SK-N-SH treated with all-trans-retinoic acid at 6 μM for 48 hours (cell line): ENCODE data around the gene CGNL1.

Source experiments
- ATAC-seq: fragments of 200-7000 bp; cut with Tn5 transposase; 3 replicates; pipeline ENCODE4 v1.9.1; 2020; ENCODE audit warnings: mild to moderate bottlenecking, moderate library complexity
- ARNTL ChIP-seq: fragments of 450-650 bp; formaldehyde crosslinking; IDR thresholded peaks from 2 replicates; pipeline ENCODE4 v1.5.0; 2020; ENCODE audit warnings: low read depth, mild to moderate bottlenecking, moderate library complexity, borderline replicate concordance
- BACH2 ChIP-seq: fragments of 250-450 bp; sonication (Bioruptor Pico); IDR thresholded peaks from 2 replicates; pipeline ENCODE4 v1.9.0; 2021; ENCODE audit warnings: mild to moderate bottlenecking, borderline replicate concordance
- CREB5 ChIP-seq: fragments of 250-450 bp; sonication (Bioruptor Pico); IDR thresholded peaks from 2 replicates; pipeline ENCODE4 v1.5.1; 2020; ENCODE audit warnings: low read depth, mild to moderate bottlenecking, moderate library complexity
- CSDC2 ChIP-seq: fragments of 250-450 bp; sonication (Bioruptor Pico); IDR thresholded peaks from 2 replicates; pipeline ENCODE4 v1.5.0; 2020; ENCODE audit warnings: mild to moderate bottlenecking, moderate library complexity
- GLIS3 ChIP-seq: fragments of 250-450 bp; sonication (Bioruptor Pico); IDR thresholded peaks from 2 replicates; pipeline ENCODE4 v1.5.0; 2020; ENCODE audit warnings: mild to moderate bottlenecking, moderate library complexity
- OSR1 ChIP-seq: fragments of 250-450 bp; sonication (Bioruptor Pico); IDR thresholded peaks from 2 replicates; pipeline ENCODE4 v1.8.0; 2022; ENCODE audit warnings: moderate library complexity, mild to moderate bottlenecking, inconsistent platforms
- PATZ1 ChIP-seq: fragments of 250-450 bp; sonication (Bioruptor Pico); IDR thresholded peaks from 2 replicates; pipeline ENCODE4 v1.8.0; 2020; ENCODE audit warnings: mild to moderate bottlenecking, moderate library complexity, borderline replicate concordance
- RARB ChIP-seq: fragments of 250-450 bp; sonication (Bioruptor Pico); IDR thresholded peaks from 2 replicates; pipeline ENCODE4 v1.8.0; 2021; ENCODE audit warnings: mild to moderate bottlenecking, moderate library complexity
- SNAI2 ChIP-seq: fragments of 250-450 bp; sonication (Bioruptor Pico); IDR thresholded peaks from 2 replicates; pipeline ENCODE4 v1.5.0; 2020; ENCODE audit warnings: mild to moderate bottlenecking, moderate library complexity
- TCF4 ChIP-seq: fragments of 250-450 bp; sonication (Bioruptor Pico); IDR thresholded peaks from 2 replicates; pipeline ENCODE4 v1.8.0; 2021; ENCODE audit warnings: mild to moderate bottlenecking, moderate library complexity, borderline replicate concordance
- TOX ChIP-seq: fragments of 250-450 bp; sonication (Bioruptor Pico); IDR thresholded peaks from 2 replicates; pipeline ENCODE4 v1.8.0; 2021; ENCODE audit warnings: mild to moderate bottlenecking, moderate library complexity, borderline replicate concordance
- TSHZ2 ChIP-seq: fragments of 250-450 bp; sonication (Bioruptor Pico); IDR thresholded peaks from 2 replicates; pipeline ENCODE4 v1.5.0; 2020; ENCODE audit warnings: mild to moderate bottlenecking, moderate library complexity
- ZC3H10 ChIP-seq: fragments of 250-450 bp; sonication (Bioruptor Pico); IDR thresholded peaks from 2 replicates; pipeline ENCODE4 v1.5.1; 2021; ENCODE audit warnings: mild to moderate bottlenecking, moderate library complexity
- ZFP3 ChIP-seq: fragments of 250-450 bp; sonication (Bioruptor Pico); IDR thresholded peaks from 2 replicates; pipeline ENCODE4 v1.5.0; 2020; ENCODE audit warnings: mild to moderate bottlenecking, moderate library complexity
- ZFP30 ChIP-seq: fragments of 450-650 bp; formaldehyde crosslinking; IDR thresholded peaks from 2 replicates; pipeline ENCODE4 v1.5.0; 2022; ENCODE audit warnings: mild to moderate bottlenecking, moderate library complexity
- ZNF565 ChIP-seq: fragments of 450-650 bp; formaldehyde crosslinking; conservative IDR thresholded peaks from 2 replicates; pipeline ENCODE4 v1.5.0; 2020; ENCODE audit warnings: low read depth, mild to moderate bottlenecking, moderate library complexity
- ZNF70 ChIP-seq: fragments of 450-650 bp; formaldehyde crosslinking; IDR thresholded peaks from 2 replicates; pipeline ENCODE4 v1.5.0; 2020; ENCODE audit warnings: mild to moderate bottlenecking, moderate library complexity
- ZNF8 ChIP-seq: fragments of 450-650 bp; formaldehyde crosslinking; IDR thresholded peaks from 2 replicates; pipeline ENCODE4 v1.5.0; 2020; ENCODE audit warnings: mild to moderate bottlenecking, moderate library complexity
- TF ChIP-seq, protein P1 (sequence below): fragments of 250-450 bp; sonication (Bioruptor Pico); IDR thresholded peaks from 2 replicates; pipeline ENCODE4 v1.8.0; 2021; ENCODE audit warnings: low read depth, mild to moderate bottlenecking, moderate library complexity, borderline replicate concordance
- TF ChIP-seq, protein P2 (sequence below): fragments of 250-450 bp; sonication (Bioruptor Pico); IDR thresholded peaks from 2 replicates; pipeline ENCODE4 v1.5.1; 2021; ENCODE audit warnings: mild to moderate bottlenecking, moderate library complexity

The CGNL1 gene

DNA sequence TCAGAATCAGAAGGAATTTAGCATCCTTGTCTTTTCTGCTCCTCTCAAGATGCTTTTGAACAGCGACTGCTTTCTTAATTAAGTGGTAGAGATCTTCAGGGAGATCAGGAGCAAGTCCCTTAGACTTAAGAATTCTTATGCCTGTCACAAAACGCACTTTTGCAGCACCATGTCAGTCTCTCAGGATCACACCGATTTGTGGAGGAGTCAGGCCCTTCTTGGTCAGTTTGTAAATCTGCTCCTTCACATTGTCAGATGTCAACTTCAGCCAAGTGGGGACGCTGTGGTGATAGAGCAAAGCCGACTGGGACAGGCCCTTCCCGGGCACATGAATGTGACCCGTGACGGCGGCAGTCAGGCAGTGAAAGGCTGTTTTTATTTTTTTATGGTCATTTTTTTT lies 179.7 kb downstream of the CGNL1 start:
- TF ChIP-seq ZNF70 (CRISPR knock-in tag) (no peak), RARB (CRISPR knock-in tag) (no peak), ZFP3 (no peak), CREB5 (CRISPR knock-in tag) (no peak), ZC3H10 (no peak), SNAI2 (no peak), TCF4 (CRISPR knock-in tag) (no peak), CSDC2 (no peak), ZNF565 (CRISPR knock-in tag) (no peak), TSHZ2 (CRISPR knock-in tag) (no peak)
- TF ChIP-seq, protein P1, sequence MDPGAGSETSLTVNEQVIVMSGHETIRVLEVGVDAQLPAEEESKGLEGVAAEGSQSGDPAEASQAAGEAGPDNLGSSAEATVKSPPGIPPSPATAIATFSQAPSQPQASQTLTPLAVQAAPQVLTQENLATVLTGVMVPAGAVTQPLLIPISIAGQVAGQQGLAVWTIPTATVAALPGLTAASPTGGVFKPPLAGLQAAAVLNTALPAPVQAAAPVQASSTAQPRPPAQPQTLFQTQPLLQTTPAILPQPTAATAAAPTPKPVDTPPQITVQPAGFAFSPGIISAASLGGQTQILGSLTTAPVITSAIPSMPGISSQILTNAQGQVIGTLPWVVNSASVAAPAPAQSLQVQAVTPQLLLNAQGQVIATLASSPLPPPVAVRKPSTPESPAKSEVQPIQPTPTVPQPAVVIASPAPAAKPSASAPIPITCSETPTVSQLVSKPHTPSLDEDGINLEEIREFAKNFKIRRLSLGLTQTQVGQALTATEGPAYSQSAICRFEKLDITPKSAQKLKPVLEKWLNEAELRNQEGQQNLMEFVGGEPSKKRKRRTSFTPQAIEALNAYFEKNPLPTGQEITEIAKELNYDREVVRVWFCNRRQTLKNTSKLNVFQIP, result no peak
- TF ChIP-seq, protein P2, sequence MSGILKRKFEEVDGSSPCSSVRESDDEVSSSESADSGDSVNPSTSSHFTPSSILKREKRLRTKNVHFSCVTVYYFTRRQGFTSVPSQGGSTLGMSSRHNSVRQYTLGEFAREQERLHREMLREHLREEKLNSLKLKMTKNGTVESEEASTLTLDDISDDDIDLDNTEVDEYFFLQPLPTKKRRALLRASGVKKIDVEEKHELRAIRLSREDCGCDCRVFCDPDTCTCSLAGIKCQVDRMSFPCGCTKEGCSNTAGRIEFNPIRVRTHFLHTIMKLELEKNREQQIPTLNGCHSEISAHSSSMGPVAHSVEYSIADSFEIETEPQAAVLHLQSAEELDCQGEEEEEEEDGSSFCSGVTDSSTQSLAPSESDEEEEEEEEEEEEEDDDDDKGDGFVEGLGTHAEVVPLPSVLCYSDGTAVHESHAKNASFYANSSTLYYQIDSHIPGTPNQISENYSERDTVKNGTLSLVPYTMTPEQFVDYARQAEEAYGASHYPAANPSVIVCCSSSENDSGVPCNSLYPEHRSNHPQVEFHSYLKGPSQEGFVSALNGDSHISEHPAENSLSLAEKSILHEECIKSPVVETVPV (CRISPR knock-in tag), result no peak
- ATAC-seq, result no peak

DNA sequence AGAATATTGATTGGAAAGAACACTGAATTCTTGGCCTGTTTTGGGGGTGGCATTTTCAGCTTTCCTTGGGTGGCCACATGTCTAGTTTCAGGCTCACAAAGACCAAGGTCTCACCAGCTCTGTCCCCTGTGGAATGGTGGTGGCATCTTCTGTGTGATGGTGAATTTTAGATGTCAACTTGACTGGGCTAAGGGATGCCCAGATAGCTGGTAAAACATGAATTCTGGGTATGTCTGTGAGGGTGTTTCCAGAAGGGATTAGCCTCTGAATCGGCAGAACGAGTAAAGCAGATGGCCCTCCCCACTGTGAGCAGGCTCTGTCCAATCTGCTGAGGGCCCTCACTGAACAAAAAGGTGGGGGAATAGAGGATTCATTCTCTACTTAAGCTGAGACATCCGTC lies 181.0 kb downstream of the CGNL1 start:
- no peak for TF ChIP-seq CREB5 (CRISPR knock-in tag)
- no peak for TF ChIP-seq BACH2
- TF ChIP-seq OSR1 (CRISPR knock-in tag), result no peak
- no peak for TF ChIP-seq TOX (CRISPR knock-in tag)
- TF ChIP-seq ZFP30 (CRISPR knock-in tag), result no peak
- TF ChIP-seq CSDC2, result no peak
- no peak for TF ChIP-seq SNAI2
- no peak for TF ChIP-seq ARNTL (CRISPR knock-in tag)
- TF ChIP-seq, all 23 proteins: peak for 0
- ATAC-seq, result no peak

- ATAC-seq, result no peak
- TF ChIP-seq ZNF8 (no peak), CSDC2 (no peak), CREB5 (CRISPR knock-in tag) (no peak), PATZ1 (no peak), GLIS3 (CRISPR knock-in tag) (no peak), TOX (CRISPR knock-in tag) (no peak), ZNF565 (CRISPR knock-in tag) (no peak), ZC3H10 (no peak), ZFP30 (CRISPR knock-in tag) (no peak), BACH2 (no peak), ZNF70 (CRISPR knock-in tag) (no peak)
- TF ChIP-seq, protein P1, result no peak
- TF ChIP-seq, all 23 proteins: peak for 0
Observed at GRCh38 chr15:57557810-57558209, 181.5 kb downstream of the CGNL1 start.
